WTC11 (cell line): ENCODE data around the gene NCKAP5.

Source experiments
- CREM ChIP-seq: sonication (generic); formaldehyde crosslinking; IDR thresholded peaks from 2 replicates; pipeline ENCODE4 v1.8.1; 2022; ENCODE audit warnings: mild to moderate bottlenecking, missing genetic modification reagents, moderate library complexity
- CTCF ChIP-seq: fragments of 200-600 bp; IDR thresholded peaks from 2 replicates; pipeline ENCODE4 v1.8.0; 2022; ENCODE audit warnings: antibody characterized with exemption
- IRF2 ChIP-seq: sonication (generic); formaldehyde crosslinking; IDR thresholded peaks from 2 replicates; pipeline ENCODE4 v1.8.0; 2022; ENCODE audit warnings: low read depth, missing genetic modification reagents, borderline replicate concordance
- RELA ChIP-seq: sonication (generic); formaldehyde crosslinking; IDR thresholded peaks from 2 replicates; pipeline ENCODE4 v1.8.1; 2022; ENCODE audit warnings: missing genetic modification reagents, mild to moderate bottlenecking, borderline replicate concordance
- STAT6 ChIP-seq: sonication (generic); formaldehyde crosslinking; conservative IDR thresholded peaks from 2 replicates; pipeline ENCODE4 v1.8.1; 2023; ENCODE audit warnings: mild to moderate bottlenecking, low read depth, missing genetic modification reagents, moderate library complexity
- TEAD4 ChIP-seq: sonication (generic); formaldehyde crosslinking; IDR thresholded peaks from 2 replicates; pipeline ENCODE4 v1.8.0; 2022; ENCODE audit warnings: mild to moderate bottlenecking, missing genetic modification reagents
- USF2 ChIP-seq: sonication (generic); formaldehyde crosslinking; IDR thresholded peaks from 2 replicates; pipeline ENCODE4 v1.8.1; 2023; ENCODE audit warnings: mild to moderate bottlenecking, missing genetic modification reagents, moderate library complexity
- ZNF263 ChIP-seq: sonication (generic); formaldehyde crosslinking; IDR thresholded peaks from 2 replicates; pipeline ENCODE4 v1.8.1; 2022; ENCODE audit warnings: low read depth, mild to moderate bottlenecking, moderate library complexity, missing genetic modification reagents

- TF ChIP-seq IRF2: no peak
- TF ChIP-seq STAT6: no peak
- TF ChIP-seq USF2: no peak
- TF ChIP-seq CTCF: no peak
- TF ChIP-seq CREM (CRISPR knock-in tag): no peak
- TF ChIP-seq ZNF263: no peak
- no peak for TF ChIP-seq TEAD4
- TF ChIP-seq RELA (CRISPR knock-in tag): no peak
Observed at GRCh38 chr2:133078667-133079411, 489.4 kb downstream of the NCKAP5 start.
